Measurements from ENCODE around the gene DGKA.
"Not testable (repeated sequence)": the region's sequence is repeated elsewhere in the genome, so short reads cannot be mapped to it uniquely, and the experiment has no call there.

DGKA gene

GRCh38 chr12:55979069-55979468, 48.1 kb downstream of the DGKA start:
- Histone ChIP-seq H3K4me3 (ENCODE audit: low read length, poor library complexity, severe bottlenecking) (no peak overlapping the region), H3K4me2 (ENCODE audit: low read depth, low read length, poor library complexity, severe bottlenecking) (no peak overlapping the region), H3K79me2 (ENCODE audit: insufficient read depth, low read length) (peaks cover 50% of the 10 kb centered on the region), H3K27me3 (ENCODE audit: insufficient read depth, low read length, poor library complexity, severe bottlenecking) (no peaks in the 10 kb centered on the region), H3K9me2 (replicated peaks; ENCODE audit: low read depth, low read length) (no peaks in the 10 kb centered on the region), H3K4me1 (ENCODE audit: insufficient read depth, low read length, poor library complexity, severe bottlenecking) (peaks cover 29% of the 10 kb centered on the region), H4K20me1 (ENCODE audit: insufficient read depth, low read length, poor library complexity, severe bottlenecking) (peaks cover 7% of the 10 kb centered on the region), H3K9ac (ENCODE audit: low read depth, low read length, poor library complexity, severe bottlenecking) (no peak overlapping the region), H3F3A (ENCODE audit: low read depth) (no peaks in the 10 kb centered on the region), H2AFZ (ENCODE audit: low read length) (no peak overlapping the region), H3K36me3 (ENCODE audit: insufficient read depth, low read length) (no peaks in the 10 kb centered on the region), H3K9me3 (ENCODE audit: insufficient read depth, low read depth, low read length) (no peaks in the 10 kb centered on the region)
- TF ChIP-seq CTCF (conservative IDR thresholded peaks at IDR 0.05; ENCODE audit: low read length) (no peak), EZH2phosphoT487 (IDR thresholded peaks at IDR 0.05; ENCODE audit: borderline replicate concordance) (no peak)

- H3K79me2 ChIP-seq (ENCODE audit: insufficient read depth, low read length) = peaks cover 22% of the 10 kb centered on the region
- H2AFZ ChIP-seq (ENCODE audit: low read length); H3K9ac ChIP-seq (ENCODE audit: low read depth, low read length, poor library complexity, severe bottlenecking); H3F3A ChIP-seq (ENCODE audit: low read depth); H3K4me3 ChIP-seq (ENCODE audit: low read length, poor library complexity, severe bottlenecking); H3K4me2 ChIP-seq (ENCODE audit: low read depth, low read length, poor library complexity, severe bottlenecking); H4K20me1 ChIP-seq (ENCODE audit: insufficient read depth, low read length, poor library complexity, severe bottlenecking); H3K27me3 ChIP-seq (ENCODE audit: insufficient read depth, low read length, poor library complexity, severe bottlenecking); H3K9me3 ChIP-seq (ENCODE audit: insufficient read depth, low read depth, low read length); H3K9me2 ChIP-seq (replicated peaks; ENCODE audit: low read depth, low read length); H3K36me3 ChIP-seq (ENCODE audit: insufficient read depth, low read length): not testable (repeated sequence)
- H3K4me1 ChIP-seq (ENCODE audit: insufficient read depth, low read length, poor library complexity, severe bottlenecking) = peaks cover 15% of the 10 kb centered on the region
These were observed 50.9 kb downstream of the DGKA start for GRCh38 chr12:55981882-55982281.

- Histone ChIP-seq H3K4me3 (ENCODE audit: low read length, poor library complexity, severe bottlenecking) (no peak overlapping the region), H3K36me3 (ENCODE audit: insufficient read depth, low read length) (no peaks in the 10 kb centered on the region), H4K20me1 (ENCODE audit: insufficient read depth, low read length, poor library complexity, severe bottlenecking) (no peaks in the 10 kb centered on the region), H3F3A (ENCODE audit: low read depth) (no peaks in the 10 kb centered on the region), H2AFZ (ENCODE audit: low read length) (no peak overlapping the region), H3K27me3 (ENCODE audit: insufficient read depth, low read length, poor library complexity, severe bottlenecking) (no peaks in the 10 kb centered on the region), H3K9ac (ENCODE audit: low read depth, low read length, poor library complexity, severe bottlenecking) (no peak overlapping the region), H3K9me2 (replicated peaks; ENCODE audit: low read depth, low read length) (no peaks in the 10 kb centered on the region), H3K9me3 (ENCODE audit: insufficient read depth, low read depth, low read length) (no peaks in the 10 kb centered on the region), H3K4me2 (ENCODE audit: low read depth, low read length, poor library complexity, severe bottlenecking) (no peak overlapping the region), H3K79me2 (ENCODE audit: insufficient read depth, low read length) (peaks cover 16% of the 10 kb centered on the region), H3K4me1 (ENCODE audit: insufficient read depth, low read length, poor library complexity, severe bottlenecking) (peaks cover 11% of the 10 kb centered on the region)
- TF ChIP-seq CTCF (conservative IDR thresholded peaks at IDR 0.05; ENCODE audit: low read length) (no peak), EZH2phosphoT487 (IDR thresholded peaks at IDR 0.05; ENCODE audit: borderline replicate concordance) (no peak)
These were observed 51.5 kb downstream of the DGKA start for GRCh38 chr12:55982319-55982936.

- no peak overlapping the region for H2AFZ ChIP-seq (ENCODE audit: low read length)
- H3F3A ChIP-seq (ENCODE audit: low read depth) = no peaks in the 10 kb centered on the region
- H3K9me2 ChIP-seq (replicated peaks; ENCODE audit: low read depth, low read length) = no peaks in the 10 kb centered on the region
- no peaks in the 10 kb centered on the region for H4K20me1 ChIP-seq (ENCODE audit: insufficient read depth, low read length, poor library complexity, severe bottlenecking)
- peaks cover 6% of the 10 kb centered on the region for H3K4me1 ChIP-seq (ENCODE audit: insufficient read depth, low read length, poor library complexity, severe bottlenecking)
- no peak overlapping the region for H3K4me2 ChIP-seq (ENCODE audit: low read depth, low read length, poor library complexity, severe bottlenecking)
- no peak overlapping the region for H3K9ac ChIP-seq (ENCODE audit: low read depth, low read length, poor library complexity, severe bottlenecking)
- H3K9me3 ChIP-seq (ENCODE audit: insufficient read depth, low read depth, low read length) = no peaks in the 10 kb centered on the region
- TF ChIP-seq EZH2phosphoT487 (IDR thresholded peaks at IDR 0.05; ENCODE audit: borderline replicate concordance) = no peak
- no peak for TF ChIP-seq CTCF (conservative IDR thresholded peaks at IDR 0.05; ENCODE audit: low read length)
- H3K36me3 ChIP-seq (ENCODE audit: insufficient read depth, low read length) = no peaks in the 10 kb centered on the region
- H3K4me3 ChIP-seq (ENCODE audit: low read length, poor library complexity, severe bottlenecking) = no peak overlapping the region
- peaks cover 10% of the 10 kb centered on the region; the same call in 1 of the 2 replicates for H3K79me2 ChIP-seq (ENCODE audit: insufficient read depth, low read length)
- H3K27me3 ChIP-seq (ENCODE audit: insufficient read depth, low read length, poor library complexity, severe bottlenecking) = no peaks in the 10 kb centered on the region
These were observed 52.4 kb downstream of the DGKA start for GRCh38 chr12:55983232-55983842.

Data from Loucy (cell line).